Measurements from ENCODE around the gene NOL6. TPM values are rescaled to one million over a fixed set of nuclear protein-coding genes. Genes with fewer than 3 reads are reported as not detected.

Gene NOL6
- total RNA-seq, 1 donor from 2014 or later, result 31.1 TPM

DNA sequence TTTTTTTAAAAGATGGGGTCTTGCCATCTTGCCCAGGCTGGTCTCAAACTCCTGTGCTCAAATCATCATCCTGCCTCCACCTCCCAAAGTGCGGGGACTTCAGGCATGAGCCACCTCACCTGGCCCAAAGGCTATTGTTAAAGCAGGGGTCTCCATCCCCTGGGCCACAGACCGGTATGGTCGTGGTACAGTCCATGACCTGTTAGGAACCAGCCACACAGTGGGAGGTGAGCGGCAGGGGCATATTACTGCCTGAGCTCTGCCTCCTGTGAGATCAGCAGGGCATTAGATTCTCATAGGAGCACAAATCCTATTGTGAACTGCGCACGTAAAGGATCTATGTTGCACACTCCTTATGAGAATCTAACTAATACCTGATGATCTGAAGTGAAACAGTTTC is 7.3 kb upstream of the NOL6 start:
- Mint-ChIP-seq H3K4me1 (ENCODE audit: low read depth) (peaks cover 6% of the 10 kb centered on the region), H3K27ac (ENCODE audit: unreplicated experiment) (no peak overlapping the region), H3K4me3 (ENCODE audit: unreplicated experiment) (no peak overlapping the region), H3K9me3 (ENCODE audit: low read depth) (no peaks in the 10 kb centered on the region), H3K36me3 (ENCODE audit: low read depth) (no peaks in the 10 kb centered on the region), H3K27me3 (ENCODE audit: low read depth) (no peaks in the 10 kb centered on the region)
- DNase-seq (ENCODE audit: low spot score), result peak; percentile 35
- TF ChIP-seq CTCF (IDR thresholded peaks at IDR 0.05), result no peak

GRCh38 chr9:33480106-33480505 is 6.4 kb upstream of the NOL6 start:
- peaks cover 6% of the 10 kb centered on the region for H3K4me1 Mint-ChIP-seq (ENCODE audit: low read depth)
- H3K9me3 Mint-ChIP-seq (ENCODE audit: low read depth), result no peaks in the 10 kb centered on the region
- H3K27ac Mint-ChIP-seq (ENCODE audit: unreplicated experiment), result peak overlapping the region; percentile 47
- H3K36me3 Mint-ChIP-seq (ENCODE audit: low read depth), result no peaks in the 10 kb centered on the region
- no peaks in the 10 kb centered on the region for H3K27me3 Mint-ChIP-seq (ENCODE audit: low read depth)
- no peak overlapping the region for H3K4me3 Mint-ChIP-seq (ENCODE audit: unreplicated experiment)
- TF ChIP-seq CTCF (IDR thresholded peaks at IDR 0.05), result no peak
- no peak for DNase-seq (ENCODE audit: low spot score)

DNA sequence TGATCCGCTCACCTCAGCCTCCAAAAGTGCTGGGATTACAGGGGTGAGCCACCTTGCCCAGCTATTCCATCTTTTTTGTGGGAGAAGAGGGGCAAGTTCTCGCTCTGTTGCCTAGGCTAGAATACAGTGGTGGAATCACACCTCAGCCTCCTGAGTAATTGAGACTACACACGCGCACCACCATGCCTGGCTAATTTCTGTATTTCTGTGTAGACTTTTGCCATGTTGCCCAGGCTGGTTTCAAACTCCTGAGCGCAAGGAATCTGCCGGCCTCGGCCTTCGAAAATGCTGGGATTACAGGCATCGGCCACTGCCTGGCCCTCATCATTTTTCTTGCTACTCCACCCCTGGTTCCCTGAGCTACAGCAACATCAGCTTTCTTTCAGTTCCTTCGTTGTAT is 2.8 kb upstream of the NOL6 start:
- Mint-ChIP-seq H3K36me3 (ENCODE audit: low read depth) (peaks cover 1% of the 10 kb centered on the region), H3K4me1 (ENCODE audit: low read depth) (peaks cover 32% of the 10 kb centered on the region), H3K9me3 (ENCODE audit: low read depth) (no peaks in the 10 kb centered on the region), H3K4me3 (ENCODE audit: unreplicated experiment) (no peak overlapping the region), H3K27me3 (ENCODE audit: low read depth) (no peaks in the 10 kb centered on the region), H3K27ac (ENCODE audit: unreplicated experiment) (no peak overlapping the region)
- no peak for TF ChIP-seq CTCF (IDR thresholded peaks at IDR 0.05)
- peak; percentile 19 for DNase-seq (ENCODE audit: low spot score)

DNA sequence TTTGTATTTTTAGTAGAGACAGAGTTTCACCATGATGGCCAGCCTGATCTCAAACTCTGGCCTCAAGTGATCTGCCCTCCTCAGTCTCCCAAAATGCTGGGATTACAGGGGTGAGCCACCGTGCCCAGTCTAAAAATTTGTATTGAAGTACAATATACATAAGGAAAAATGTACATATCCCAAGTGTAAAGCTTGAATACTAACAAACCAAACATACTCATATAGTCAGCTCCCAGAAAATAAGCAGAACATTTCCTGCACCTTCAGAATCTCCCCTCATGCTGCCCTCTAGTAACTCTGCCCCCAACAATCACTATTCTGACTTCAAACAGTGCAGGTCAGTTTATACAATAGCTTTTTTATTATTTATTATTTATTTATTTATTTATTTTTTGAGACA is 1.6 kb upstream of the NOL6 start:
- H3K9me3 Mint-ChIP-seq (ENCODE audit: low read depth), result no peaks in the 10 kb centered on the region
- H3K36me3 Mint-ChIP-seq (ENCODE audit: low read depth), result peaks cover 7% of the 10 kb centered on the region
- H3K4me3 Mint-ChIP-seq (ENCODE audit: unreplicated experiment), result no peak overlapping the region
- H3K27ac Mint-ChIP-seq (ENCODE audit: unreplicated experiment), result no peak overlapping the region
- no peak for DNase-seq (ENCODE audit: low spot score)
- TF ChIP-seq CTCF (IDR thresholded peaks at IDR 0.05), result no peak
- no peaks in the 10 kb centered on the region for H3K27me3 Mint-ChIP-seq (ENCODE audit: low read depth)
- H3K4me1 Mint-ChIP-seq (ENCODE audit: low read depth), result peaks cover 36% of the 10 kb centered on the region

DNA sequence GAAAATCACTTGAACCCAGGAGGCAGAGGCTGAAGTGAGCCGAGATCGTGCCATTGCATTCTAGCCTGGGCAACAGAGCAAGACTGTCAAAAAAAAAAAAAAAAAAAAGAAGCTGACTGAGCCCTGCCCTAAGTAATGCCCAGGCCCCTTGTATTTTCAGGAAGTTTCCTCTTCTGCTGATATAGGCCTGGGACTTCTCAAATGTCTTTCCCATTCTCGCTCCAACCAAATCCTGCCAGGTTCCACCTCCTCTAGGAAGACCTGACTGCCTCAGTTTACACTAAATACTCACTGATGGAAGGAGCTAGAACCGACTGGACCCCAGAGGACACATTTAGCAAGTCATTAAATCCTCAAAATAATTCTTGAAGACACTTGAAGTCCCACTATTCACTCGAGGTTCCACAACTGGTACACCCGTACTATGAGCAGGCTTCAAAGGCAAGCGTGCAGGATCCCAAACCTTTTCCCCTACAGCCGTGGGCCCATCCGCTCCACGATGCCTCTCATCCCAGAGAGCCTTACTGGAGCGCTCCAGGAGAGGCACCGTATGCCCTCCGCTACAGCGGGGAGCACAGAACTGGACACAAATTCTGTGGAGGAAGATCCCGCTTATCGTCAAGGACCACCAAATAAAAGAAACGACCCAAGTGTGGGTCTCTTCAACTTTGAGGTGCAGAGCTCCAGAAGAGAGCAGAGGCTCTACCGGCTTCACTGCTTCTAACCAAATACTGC is 676 bp downstream of the NOL6 start:
- no peak for TF ChIP-seq CTCF (IDR thresholded peaks at IDR 0.05)
- Mint-ChIP-seq H3K9me3 (ENCODE audit: low read depth) (no peaks in the 10 kb centered on the region), H3K36me3 (ENCODE audit: low read depth) (peaks cover 16% of the 10 kb centered on the region), H3K4me3 (ENCODE audit: unreplicated experiment) (peak overlapping the region; percentile 99), H3K27ac (ENCODE audit: unreplicated experiment) (peak overlapping the region; percentile 94), H3K27me3 (ENCODE audit: low read depth) (no peaks in the 10 kb centered on the region), H3K4me1 (ENCODE audit: low read depth) (peaks cover 30% of the 10 kb centered on the region)
- peak; percentile 39 for DNase-seq (ENCODE audit: low spot score)
